GM12878 (cell line): ENCODE measurements around the gene TAF11L5. TPM values are rescaled to one million over a fixed set of nuclear protein-coding genes. Genes with fewer than 3 reads are reported as not detected.
"Not testable (repeated sequence)": the region's sequence is repeated elsewhere in the genome, so short reads cannot be mapped to it uniquely, and the experiment has no call there.

Experiments used
- ATAC-seq: fragments of 200-7000 bp; cut with Tn5 transposase; 3 replicates; pipeline ENCODE4 v1.9.1; 2020; ENCODE audit warnings: mild to moderate bottlenecking, moderate library complexity
- Bru-seq: library from RNA; stranded (reverse); fragments of 400-500 nt; gene quantifications from one replicate; lab custom pipeline; 2021; lab: Mats Ljungman, UMichigan
- BruChase-seq, 2 experiments: library from RNA; stranded (reverse); fragments of 400-500 nt; gene quantifications; one replicate each; lab custom pipeline; 2021; lab: Mats Ljungman, UMichigan
- BruUV-seq: library from RNA; stranded (reverse); fragments of 400-500 nt; replicated peaks from 2 replicates; lab custom pipeline; 2021; lab: Mats Ljungman, UMichigan
- CTCF ChIA-PET: fragments of 300-600 bp; sonication (Branson Sonifier 250); formaldehyde crosslinking; extraction: SDS; loops from one replicate; lab custom pipeline; 2021; ENCODE audit warnings: inconsistent platforms; lab: Yijun Ruan, JAX
- POLR2A ChIA-PET: fragments of 350-600 bp; formaldehyde crosslinking; extraction: SDS; loops from one replicate; lab custom pipeline; 2021; ENCODE audit warnings: inconsistent platforms; lab: Charles Lee
- RAD21 ChIA-PET: fragments of 300-600 bp; sonication (Branson Sonifier 250); formaldehyde crosslinking; loops from one replicate; lab custom pipeline; 2023; ENCODE audit warnings: antibody characterized with exemption; ENCODE audit not compliant: unreplicated experiment; lab: Charles Lee
- SMC1A ChIA-PET: fragments of 300-600 bp; sonication (Branson Sonifier 250); formaldehyde crosslinking; loops from one replicate; lab custom pipeline; 2023; ENCODE audit not compliant: unreplicated experiment, uncharacterized antibody; lab: Charles Lee
- DNase-seq: peaks from one replicate; pipeline ENCODE4 v3.0.0-alpha.2; 2011; ENCODE audit warnings: low read depth, low spot score
- FAIRE-seq: peaks from 3 replicates; lab custom pipeline; 2011; peaks lifted over from hg19 to GRCh38; lab: Jason Lieb, UNC
- H2AFZ ChIP-seq: 2 replicates; pipeline ENCODE4 v1.6.0; 2011; ENCODE audit warnings: low read depth, low read length, control low read depth; ENCODE audit not compliant: control insufficient read depth
- H3K27ac ChIP-seq: 2 replicates; pipeline ENCODE4 v1.5.1; 2011; ENCODE audit warnings: control low read depth; ENCODE audit not compliant: control insufficient read depth, insufficient read depth
- H3K27me3 ChIP-seq, 2 experiments: replicated peaks in 1 of 2; 2 replicates each; pipeline versions ENCODE4 v1.6.0 to v1.6.1; 2011; ENCODE audit warnings: low read length in 1 of 2; ENCODE audit not compliant: control insufficient read depth in 2 of 2, insufficient read depth in 2 of 2
- H3K36me3 ChIP-seq, 2 experiments: 2 replicates each; pipeline ENCODE4 v1.5.1; 2011; ENCODE audit warnings: low read length in 1 of 2; ENCODE audit not compliant: control insufficient read depth in 2 of 2, insufficient read depth in 2 of 2
- H3K4me1 ChIP-seq: 2 replicates; pipeline ENCODE4 v1.6.1; 2011; ENCODE audit warnings: mild to moderate bottlenecking, low read length, moderate library complexity, mixed read lengths; ENCODE audit not compliant: control insufficient read depth, insufficient read depth
- H3K4me2 ChIP-seq: 2 replicates; pipeline ENCODE4 v1.6.0; 2011; ENCODE audit warnings: control low read depth; ENCODE audit not compliant: control insufficient read depth, insufficient read depth
- H3K4me3 ChIP-seq: fragments of 200-600 bp; sonication (generic); 2 replicates; pipeline ENCODE4 v1.5.1; 2016
- H3K79me2 ChIP-seq: 2 replicates; pipeline ENCODE4 v1.6.0; 2011; ENCODE audit warnings: low read length; ENCODE audit not compliant: control insufficient read depth, insufficient read depth
- H3K9ac ChIP-seq: 2 replicates; pipeline ENCODE4 v1.8.0; 2011; ENCODE audit warnings: low read length, control low read depth, mixed read lengths; ENCODE audit not compliant: control insufficient read depth, insufficient read depth
- H3K9me3 ChIP-seq: replicated peaks from 3 replicates; pipeline ENCODE4 v1.5.1; 2011; ENCODE audit warnings: mild to moderate bottlenecking, low read length; ENCODE audit not compliant: control insufficient read depth, insufficient read depth
- H4K20me1 ChIP-seq: 2 replicates; pipeline ENCODE4 v1.6.0; 2011; ENCODE audit not compliant: control insufficient read depth, insufficient read depth
- ATF7 ChIP-seq: fragments of 450-650 bp; IDR thresholded peaks from 2 replicates; pipeline ENCODE4 v1.6.1; 2016; ENCODE audit warnings: low read depth, mild to moderate bottlenecking
- BHLHE40 ChIP-seq, 2 experiments: fragments of 450-650 bp in 1 of 2; IDR thresholded peaks; 2 replicates each; pipeline ENCODE4 v1.6.1; 2011 to 2017; ENCODE audit warnings: low read depth in 2 of 2, borderline replicate concordance in 1 of 2, improper control_type of control experiment in 1 of 2, low read length in 1 of 2, mild to moderate bottlenecking in 1 of 2
- FOS ChIP-seq: IDR thresholded peaks from 3 replicates; pipeline ENCODE4 v1.6.1; 2011; ENCODE audit warnings: borderline replicate concordance; ENCODE audit not compliant: insufficient read length; ENCODE audit errors: extremely low read depth
- HDAC6 ChIP-seq: fragments of 200-600 bp; sonication (generic); IDR thresholded peaks from one replicate; pipeline ENCODE4 v1.8.0; 2017; ENCODE audit warnings: antibody characterized with exemption; ENCODE audit not compliant: unreplicated experiment
- IRF4 ChIP-seq: IDR thresholded peaks from 2 replicates; pipeline ENCODE4 v1.6.1; 2011; ENCODE audit warnings: low read depth, low read length
- JUND ChIP-seq: IDR thresholded peaks from 2 replicates; pipeline ENCODE4 v1.6.1; 2012; ENCODE audit warnings: low read depth, mild to moderate bottlenecking, low read length, improper control_type of control experiment, moderate library complexity
- NR2C1 ChIP-seq: fragments of 450-650 bp; IDR thresholded peaks from 2 replicates; pipeline ENCODE4 v1.6.1; 2017; ENCODE audit warnings: antibody characterized with exemption, mild to moderate bottlenecking, moderate library complexity
- POLR2AphosphoS5 ChIP-seq: IDR thresholded peaks from 2 replicates; pipeline ENCODE4 v1.6.1; 2011; ENCODE audit warnings: mild to moderate bottlenecking, low read length, inconsistent platforms
- PRDM15 ChIP-seq: fragments of 450-650 bp; formaldehyde crosslinking; IDR thresholded peaks from 2 replicates; pipeline ENCODE4 v1.4.0; 2020; ENCODE audit warnings: mild to moderate bottlenecking, moderate library complexity
- ZNF274 ChIP-seq: IDR thresholded peaks from one replicate; pipeline ENCODE4 v1.8.0; 2011; ENCODE audit not compliant: insufficient read length, insufficient read depth
- ZSCAN29 ChIP-seq: fragments of 450-650 bp; IDR thresholded peaks from 2 replicates; pipeline ENCODE4 v1.6.1; 2017; ENCODE audit warnings: mild to moderate bottlenecking, moderate library complexity
- WGBS: methylation state at CpG from one replicate; pipeline ENCODE4 v1.1.6; 2016; ENCODE audit warnings: low lambda C conversion rate; ENCODE audit not compliant: insufficient replicate concordance, insufficient coverage; ENCODE audit errors: missing lambda C conversion rate; 5-methylcytosine and 5-hydroxymethylcytosine counted together
- in situ Hi-C: fragments of 300-500 bp; cut with MboI; formaldehyde crosslinking; loops from 9 replicates; pipeline ENCODE4 v1.14.3; 2018; ENCODE audit warnings: mixed read lengths
- intact Hi-C: fragments of 100-400 bp; cut with micrococcal nuclease; formaldehyde crosslinking; loops from one replicate; pipeline ENCODE4 v1.14.2; 2022; ENCODE audit not compliant: unreplicated experiment
- long read RNA-seq, 2 experiments: library from polyadenylated mRNA; unstranded; transcript quantifications; one replicate each; pipeline ENCODE4 v2.0.0, GENCODE V29; 2019 to 2020
- polyA minus RNA-seq, 3 experiments: library from RNA; depleted of rRNA, polyadenylated mRNA; stranded (reverse); fragments of >200 nt; gene quantifications; 2 replicates each; pipeline ENCODE4 v1.2.3, GENCODE V29; 2011
- polyA plus RNA-seq, 11 experiments: library from polyadenylated mRNA; depleted of rRNA in 4 of 11; unstranded in 6 of 11; stranded (reverse) in 5 of 11; fragments of >200 nt; fragmentation: Nextera tagmentation in 4 of 11; fragmentation: Illumina TruSeq in 1 of 11; extraction: Ambion mirVana in 4 of 11; extraction: Trizol in 1 of 11; gene quantifications; 1 replicate in 1 of 11; 2 replicates in 10 of 11; pipeline versions ENCODE4 v1.2.1 to v1.2.3, GENCODE V29; 2011 to 2016; ENCODE audit warnings: inconsistent platforms in 2 of 11, missing spikeins in 2 of 11, low read depth in 1 of 11
- total RNA-seq, 4 experiments: library from RNA; depleted of rRNA in 3 of 4; stranded (reverse); fragments of >200 nt in 3 of 4; fragmentation: Illumina TruSeq in 1 of 4; extraction: Trizol in 1 of 4; gene quantifications; 2 replicates each; pipeline versions ENCODE4 v1.2.1 to v1.2.3, GENCODE V29; 2013 to 2021

Gene TAF11L5
- not detected in 2 replicates for total RNA-seq (2013; cell fraction: nucleolus; rRNA removed)
- total RNA-seq (2014; rRNA removed) (not detected in 2 replicates), total RNA-seq (2014; rRNA removed; fragmentation: Illumina TruSeq; extraction: Trizol) (not detected in 2 replicates), total RNA-seq (2021) (not detected in 2 replicates), polyA plus RNA-seq (2011; rRNA removed) (not detected in 2 replicates), polyA plus RNA-seq (2014; fragmentation: Illumina TruSeq; extraction: Trizol) (not detected in 2 replicates), polyA plus RNA-seq (2014; fragmentation: Nextera tagmentation; extraction: Ambion mirVana) (not detected), polyA plus RNA-seq (2014; rRNA removed) (not detected in 2 replicates), polyA plus RNA-seq (2016; fragmentation: Nextera tagmentation; extraction: Ambion mirVana) (not detected), polyA minus RNA-seq (2011; rRNA and poly(A)+ RNA removed) (not detected in 2 replicates), Bru-seq, nascent RNA (not detected), BruChase-seq, experiment 1, labeled RNA remaining after a 6-hour chase (not detected), BruChase-seq, experiment 2, labeled RNA remaining after a 2-hour chase (not detected)
- polyA plus RNA-seq (2011; ENCODE audit: low read depth), result not detected
- polyA plus RNA-seq (2011; cell fraction: cytosol; rRNA removed), result not detected in 2 replicates
- not detected in 2 replicates for polyA plus RNA-seq (2011; cell fraction: nucleus; rRNA removed)
- not detected in 2 replicates for polyA plus RNA-seq (2012)
- not detected in 2 replicates for polyA minus RNA-seq (2011; cell fraction: cytosol; rRNA and poly(A)+ RNA removed)
- not detected in 2 replicates for polyA minus RNA-seq (2011; cell fraction: nucleus; rRNA and poly(A)+ RNA removed)
- long read RNA-seq, experiment 1, result 0 reads
- long read RNA-seq, experiment 2, result 0 reads

DNA sequence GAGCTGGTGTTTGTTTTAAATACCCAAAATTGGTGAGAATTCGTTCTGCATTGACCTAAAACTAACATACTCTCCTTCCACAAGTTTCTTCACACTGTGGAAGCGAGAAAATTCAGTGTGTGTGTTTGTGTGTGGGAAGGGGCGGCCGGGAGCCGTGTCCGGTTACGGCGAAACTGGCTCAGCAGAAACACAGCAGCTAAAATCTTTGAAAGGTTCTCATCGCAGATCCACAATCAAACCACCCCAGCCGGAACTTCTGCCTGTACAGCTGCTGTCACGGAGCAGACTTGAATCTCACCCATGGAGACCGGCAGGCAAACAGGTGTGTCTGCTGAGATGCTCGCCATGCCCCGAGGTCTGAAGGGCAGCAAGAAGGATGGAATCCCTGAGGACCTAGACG is at the start of gene TAF11L5:
TSS of gene TAF11L5 (plus strand) at position 301 of the 400 bp plus-strand sequence.
- CTCF ChIA-PET, RAD21 ChIA-PET, H3K79me2 ChIP-seq, H3K9ac ChIP-seq, SMC1A ChIA-PET, POLR2A ChIA-PET, H3K4me2 ChIP-seq, ATAC-seq, H3K9me3 ChIP-seq, H3K36me3 ChIP-seq, BruUV-seq, H3K27me3 ChIP-seq, H3K4me3 ChIP-seq, DNase-seq, H2AFZ ChIP-seq, H3K27ac ChIP-seq, H3K4me1 ChIP-seq, intact Hi-C loops, FAIRE-seq, H4K20me1 ChIP-seq, in situ Hi-C loops: not testable (repeated sequence)
- no CpG with 5 or more reads among the region's 15 CpGs for WGBS

- Histone ChIP-seq H3K9ac (no peak overlapping the region), H3K79me2 (no peaks in the 10 kb centered on the region), H3K9me3 (no peaks in the 10 kb centered on the region), H3K27ac (no peak overlapping the region), H3K36me3 (no peaks in the 10 kb centered on the region), H3K4me1 (no peaks in the 10 kb centered on the region), H4K20me1 (no peaks in the 10 kb centered on the region), H2AFZ (no peak overlapping the region), H3K4me2 (no peak overlapping the region), H3K27me3 (no peaks in the 10 kb centered on the region), H3K4me3 (no peak overlapping the region)
- POLR2A ChIA-PET, result interaction anchor here (0.6 kb wide), 1 partner anchor 160 kb away, joined by 3 read pairs; no protein-coding TSS in a partner anchor
- 30% methylated on average over 3 of the region's 3 CpGs for WGBS
- no TSS peak for BruUV-seq
- no peak for DNase-seq
- RAD21 ChIA-PET, result interaction anchor here (0.6 kb wide), 1 partner anchor 173 kb away, joined by 3 read pairs; no protein-coding TSS in a partner anchor
- intact Hi-C loops, result no loop called here
- CTCF ChIA-PET, result interaction anchor here (0.6 kb wide), 1 partner anchor 115 kb away, joined by 4 read pairs; no protein-coding TSS in a partner anchor
- ATAC-seq, result no peak
- SMC1A ChIA-PET, result interaction anchor here (1.3 kb wide), 1 partner anchor 12 kb away, joined by 5 read pairs; no protein-coding TSS in a partner anchor
- no peak for FAIRE-seq
- in situ Hi-C loops, result no loop called here
- TF ChIP-seq JUND (no peak), FOS (no peak), POLR2AphosphoS5 (no peak), ZNF274 (no peak), HDAC6 (no peak), IRF4 (no peak), ATF7 (no peak), NR2C1 (no peak), BHLHE40 (IDR thresholded peaks at IDR 0.05; ENCODE audit: borderline replicate concordance in 1 of 2, low read depth in 2 of 2, low read length in 1 of 2) (no peak), ZSCAN29 (no peak), PRDM15 (CRISPR knock-in tag) (no peak)
Measured at GRCh38 chr5:17477043-17477442, 48.0 kb upstream of the TAF11L5 start.
